HCT116 (cell line): ENCODE results near the gene SLC30A3. TPM values are rescaled to one million over a fixed set of nuclear protein-coding genes. Genes with fewer than 3 reads are reported as not detected.
A peak's percentile ranks its signal among the peaks of the same experiment; 100 is the strongest.

Experiments used
- ATAC-seq: fragments of 200-7000 bp; cut with Tn5 transposase; 2 replicates; pipeline ENCODE4 v1.9.1; 2020; ENCODE audit warnings: mild to moderate bottlenecking, moderate library complexity
- BruUV-seq: library from RNA; stranded (reverse); fragments of 400-500 nt; replicated peaks from 2 replicates; lab custom pipeline; 2021; lab: Mats Ljungman, UMichigan
- CTCF ChIA-PET: fragments of 300-600 bp; sonication (Branson Sonifier 250); formaldehyde crosslinking; loops from one replicate; lab custom pipeline; 2021; ENCODE audit warnings: antibody characterized with exemption; lab: Charles Lee
- POLR2A ChIA-PET: fragments of 300-600, 350-600 bp; sonication (Branson Sonifier 250); formaldehyde crosslinking; loops from one replicate; lab custom pipeline; 2021; ENCODE audit warnings: antibody characterized with exemption; lab: Charles Lee
- RAD21 ChIA-PET, 2 experiments: fragments of 300-600 bp; sonication (Branson Sonifier 250); formaldehyde crosslinking; loops; one replicate each; lab custom pipeline; 2023; ENCODE audit warnings: low total read pairs in 2 of 2; ENCODE audit not compliant: uncharacterized antibody in 2 of 2, unreplicated experiment in 2 of 2, low non-redundant PET in 1 of 2; lab: Charles Lee
- DNase-seq: peaks from one replicate; pipeline ENCODE4 v3.0.0-alpha.2; 2010; ENCODE audit warnings: low read depth, low spot score
- H2AFZ ChIP-seq: fragments of 200-600 bp; shearing (Covaris generic), sonication (generic); 2 replicates; pipeline ENCODE4 v1.6.1; 2017; ENCODE audit warnings: low read depth, mixed run types, mixed read lengths, antibody characterized with exemption, low read length; ENCODE audit not compliant: poor library complexity, severe bottlenecking
- H3K27ac ChIP-seq: 2 replicates; pipeline ENCODE4 v1.5.1; 2012; ENCODE audit warnings: low read depth, low read length
- H3K27me3 ChIP-seq: fragments of 200-600 bp; sonication (generic); 2 replicates; pipeline ENCODE4 v1.6.1; 2016; ENCODE audit warnings: mixed run types, low read length, mixed read lengths; ENCODE audit not compliant: insufficient read depth
- H3K36me3 ChIP-seq, 2 experiments: fragments of 200-500 bp in 1 of 2; fragments of 200-600 bp in 1 of 2; sonication (Bioruptor generic) in 1 of 2; sonication (generic) in 1 of 2; 2 replicates each; pipeline versions ENCODE4 v1.5.1 to v1.6.1; 2014 to 2016; ENCODE audit warnings: low read length in 2 of 2, inconsistent platforms in 1 of 2, mixed read lengths in 1 of 2, mixed run types in 1 of 2; ENCODE audit not compliant: insufficient read depth in 2 of 2, control insufficient read depth in 1 of 2
- H3K4me1 ChIP-seq, 2 experiments: fragments of 200-600 bp in 1 of 2; sonication (generic) in 1 of 2; 2 replicates each; pipeline versions ENCODE4 v1.5.1 to v1.6.1; 2012 to 2017; ENCODE audit warnings: low read length in 2 of 2, inconsistent platforms in 1 of 2, mild to moderate bottlenecking in 1 of 2, mixed read lengths in 1 of 2, mixed run types in 1 of 2, moderate library complexity in 1 of 2; ENCODE audit not compliant: insufficient read depth in 2 of 2, control insufficient read depth in 1 of 2
- H3K4me2 ChIP-seq: fragments of 200-600 bp; sonication (generic); 2 replicates; pipeline ENCODE4 v1.6.1; 2017; ENCODE audit warnings: mixed run types, low read length, mixed read lengths
- H3K4me3 ChIP-seq, 2 experiments: fragments of 200-600 bp in 1 of 2; sonication (generic) in 1 of 2; replicated peaks in 1 of 2; 2 replicates each; pipeline ENCODE4 v1.5.1; 2011 to 2016; ENCODE audit warnings: low read length in 2 of 2, control low read depth in 1 of 2, low read depth in 1 of 2, mild to moderate bottlenecking in 1 of 2, mixed read lengths in 1 of 2, mixed run types in 1 of 2
- H3K79me2 ChIP-seq: fragments of 200-600 bp; sonication (generic); 2 replicates; pipeline ENCODE4 v1.6.1; 2017; ENCODE audit warnings: mild to moderate bottlenecking, mixed run types, low read length, moderate library complexity, mixed read lengths; ENCODE audit not compliant: insufficient read depth
- H3K9ac ChIP-seq: fragments of 200-600 bp; sonication (generic); 2 replicates; pipeline ENCODE4 v1.6.1; 2016; ENCODE audit warnings: low read length, mixed read lengths
- H3K9me2 ChIP-seq: fragments of 200-600 bp; sonication (generic), shearing (Covaris generic); 2 replicates; pipeline ENCODE4 v1.6.1; 2017; ENCODE audit warnings: mixed run types, mild to moderate bottlenecking, moderate library complexity; ENCODE audit not compliant: insufficient read depth
- H3K9me3 ChIP-seq, 2 experiments: fragments of 200-500 bp in 1 of 2; fragments of 200-600 bp in 1 of 2; sonication (Bioruptor generic) in 1 of 2; sonication (generic) in 1 of 2; 2 replicates each; pipeline ENCODE4 v1.6.1; 2014 to 2017; ENCODE audit warnings: low read length in 2 of 2, mixed read lengths in 2 of 2, inconsistent platforms in 1 of 2, low read depth in 1 of 2, mild to moderate bottlenecking in 1 of 2, mixed run types in 1 of 2, moderate library complexity in 1 of 2; ENCODE audit not compliant: control insufficient read depth in 1 of 2, insufficient read depth in 1 of 2
- H4K20me1 ChIP-seq: fragments of 200-600 bp; sonication (generic), shearing (Covaris generic); 2 replicates; pipeline ENCODE4 v1.6.1; 2017; ENCODE audit warnings: mixed run types, mild to moderate bottlenecking, moderate library complexity; ENCODE audit not compliant: insufficient read depth
- POLR2AphosphoS5 ChIP-seq: IDR thresholded peaks from 2 replicates; pipeline ENCODE4 v1.6.1; 2011; ENCODE audit warnings: mild to moderate bottlenecking, low read depth, low read length, moderate library complexity
- intact Hi-C: fragments of 100-400 bp; cut with micrococcal nuclease; formaldehyde crosslinking; loops from 2 replicates; pipeline ENCODE4 v1.10.0; 2022
- total RNA-seq: library from RNA; stranded (reverse); gene quantifications from one replicate; pipeline ENCODE4 v1.2.1, GENCODE V29; 2021; ENCODE audit not compliant: unreplicated experiment
- TF ChIP-seq, protein P1 (sequence below): IDR thresholded peaks from 2 replicates; pipeline ENCODE4 v1.6.1; 2011; ENCODE audit warnings: mild to moderate bottlenecking, low read length, moderate library complexity; ENCODE audit not compliant: insufficient replicate concordance; ENCODE audit errors: extremely low read depth
- TF ChIP-seq, protein P2 (sequence below): IDR thresholded peaks from 2 replicates; pipeline ENCODE4 v1.6.1; 2012

The SLC30A3 gene
- total RNA-seq, 1 experiment from 2014 or later, result 20.5 TPM

DNA sequence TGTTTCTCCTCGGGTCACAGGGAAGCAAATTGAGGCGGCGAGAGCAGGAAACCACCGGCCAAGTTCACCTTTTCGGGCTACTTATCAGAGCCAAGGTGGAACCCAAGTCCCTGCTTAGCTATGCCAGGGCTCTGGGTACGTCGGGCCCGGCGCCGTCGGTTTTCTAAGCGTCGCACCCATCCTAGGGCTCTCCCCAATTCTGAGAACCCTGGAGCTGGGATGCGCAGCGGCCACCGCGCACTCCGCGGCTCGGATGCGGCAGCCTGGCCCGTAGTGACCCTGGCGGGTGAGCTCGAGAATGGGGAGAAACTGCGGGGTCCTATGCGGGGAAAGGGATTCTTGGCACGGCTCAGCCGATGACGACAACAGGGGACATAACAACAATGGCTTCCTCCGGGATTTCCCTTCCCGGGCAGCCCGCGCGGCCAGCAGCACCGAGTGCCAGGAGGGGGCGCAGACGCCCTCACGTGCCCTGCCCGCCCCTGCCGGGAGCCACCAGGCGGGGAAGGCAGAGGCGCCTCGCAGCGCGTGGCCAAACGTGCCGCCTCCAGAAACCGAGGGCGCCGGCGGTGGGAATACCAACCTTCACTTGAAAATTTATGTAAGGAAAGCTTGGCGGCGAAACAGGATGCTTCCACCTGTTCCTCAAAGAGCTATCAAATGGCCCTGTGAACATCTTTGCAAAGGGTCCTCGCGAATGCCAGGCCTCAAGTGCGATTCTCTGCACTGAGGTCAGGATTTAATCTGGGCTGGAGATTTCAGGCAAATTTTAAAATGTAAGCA is 2.1 kb upstream of the SLC30A3 start (continued):
- TF ChIP-seq, protein P1, sequence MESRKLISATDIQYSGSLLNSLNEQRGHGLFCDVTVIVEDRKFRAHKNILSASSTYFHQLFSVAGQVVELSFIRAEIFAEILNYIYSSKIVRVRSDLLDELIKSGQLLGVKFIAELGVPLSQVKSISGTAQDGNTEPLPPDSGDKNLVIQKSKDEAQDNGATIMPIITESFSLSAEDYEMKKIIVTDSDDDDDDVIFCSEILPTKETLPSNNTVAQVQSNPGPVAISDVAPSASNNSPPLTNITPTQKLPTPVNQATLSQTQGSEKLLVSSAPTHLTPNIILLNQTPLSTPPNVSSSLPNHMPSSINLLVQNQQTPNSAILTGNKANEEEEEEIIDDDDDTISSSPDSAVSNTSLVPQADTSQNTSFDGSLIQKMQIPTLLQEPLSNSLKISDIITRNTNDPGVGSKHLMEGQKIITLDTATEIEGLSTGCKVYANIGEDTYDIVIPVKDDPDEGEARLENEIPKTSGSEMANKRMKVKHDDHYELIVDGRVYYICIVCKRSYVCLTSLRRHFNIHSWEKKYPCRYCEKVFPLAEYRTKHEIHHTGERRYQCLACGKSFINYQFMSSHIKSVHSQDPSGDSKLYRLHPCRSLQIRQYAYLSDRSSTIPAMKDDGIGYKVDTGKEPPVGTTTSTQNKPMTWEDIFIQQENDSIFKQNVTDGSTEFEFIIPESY, result peak; percentile 46
- TF ChIP-seq, all 23 proteins: peak for 9

DNA sequence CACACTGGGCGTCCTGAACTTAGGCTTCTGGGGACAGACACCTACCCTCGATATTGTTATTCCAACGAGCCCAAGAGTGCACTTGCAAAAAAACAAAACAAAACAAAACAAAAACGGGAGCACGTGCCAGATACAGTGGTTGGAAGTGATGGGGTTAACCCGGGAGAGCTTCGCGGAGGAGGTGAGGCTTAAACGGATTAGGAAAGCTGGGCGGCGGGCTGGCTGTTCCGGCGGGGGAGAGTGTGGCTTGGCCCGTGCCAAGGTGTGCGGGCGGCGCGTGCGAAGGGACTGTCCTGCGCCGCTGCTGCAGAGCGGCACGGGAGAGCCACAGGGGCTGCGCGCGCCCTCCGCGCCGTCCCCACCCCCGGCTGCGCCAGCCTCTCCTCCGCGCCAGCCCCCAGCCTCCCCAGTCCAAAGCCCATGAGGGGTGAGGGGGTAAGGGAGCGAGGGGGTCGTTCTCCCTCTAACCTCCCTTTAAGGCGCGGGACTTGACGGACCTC is 1.5 kb upstream of the SLC30A3 start:
- Histone ChIP-seq H3K9ac (peak overlapping the region; percentile 63), H4K20me1 (no peaks in the 10 kb centered on the region), H3K9me3 (no peaks in the 10 kb centered on the region), H3K4me3 (peak overlapping the region; percentile 52 to 84), H3K4me2 (peak overlapping the region; percentile 99), H3K27me3 (peaks cover 13% of the 10 kb centered on the region; the same call in 1 of the 2 replicates), H3K9me2 (no peaks in the 10 kb centered on the region), H3K36me3 (no peaks in the 10 kb centered on the region), H3K4me1 (peaks cover 19 to 37% of the 10 kb centered on the region in 2 experiments), H3K27ac (peak overlapping the region; percentile 45; the same call in 1 of the 2 replicates), H3K79me2 (peaks cover 13% of the 10 kb centered on the region; the same call in 1 of the 2 replicates), H2AFZ (peak overlapping the region; percentile 77)
- no TSS peak for BruUV-seq
- intact Hi-C loops, result loop anchor here (5.0 kb wide), 1 partner anchor 58 kb away; the partner anchor contains the start of gene MPV17
- POLR2A ChIA-PET, result interaction anchor here (1.1 to 1.8 kb wide), 4 partner anchors 8 to 183 kb away, joined by 3 to 6 read pairs (median 3); partner anchors contain the start of gene PREB
- TF ChIP-seq POLR2AphosphoS5, result no peak
- TF ChIP-seq, protein P2, sequence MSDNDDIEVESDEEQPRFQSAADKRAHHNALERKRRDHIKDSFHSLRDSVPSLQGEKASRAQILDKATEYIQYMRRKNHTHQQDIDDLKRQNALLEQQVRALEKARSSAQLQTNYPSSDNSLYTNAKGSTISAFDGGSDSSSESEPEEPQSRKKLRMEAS, result peak; percentile 58
- CTCF ChIA-PET, result interaction anchor here (1.8 to 4.0 kb wide), 3 partner anchors 16 to 39 kb away, joined by 5 to 22 read pairs (median 6); no protein-coding TSS in a partner anchor
- RAD21 ChIA-PET, result interaction anchor here in 1 of 2 experiments (0.9 kb wide), 1 partner anchor 16 kb away, joined by 3 read pairs; no protein-coding TSS in a partner anchor
- DNase-seq, result no peak
- ATAC-seq, result peak; percentile 47
